T-helper 1 cell (primary cell): ENCODE measurements around the gene SULT1C3.

Source experiments
- DNase-seq, 5 donors: peaks; one replicate each; pipeline ENCODE4 v3.0.0-alpha.2; 2012 to 2020
- total RNA-seq, 4 donors: gene quantifications; one replicate each; lab custom pipeline; 2026; lab: John Stamatoyannopoulos, UW

The SULT1C3 gene
- total RNA-seq, result 0 reads per million in 4 donors

GRCh38 chr2:108239786-108240185 is at the start of gene SULT1C3:
TSS of gene SULT1C3 (plus strand) at chr2:108239968. CDS start at chr2:108247195, 7,227 bp downstream.
- no peak for DNase-seq

- DNase-seq, result no peak
Observed at GRCh38 chr2:108193251-108193650, 46.5 kb upstream of the SULT1C3 start.

GRCh38 chr2:108194409-108195132 is 45.2 kb upstream of the SULT1C3 start:
- no peak for DNase-seq

- no peak for DNase-seq
Observed at GRCh38 chr2:108195133-108195439, 44.7 kb upstream of the SULT1C3 start.

- DNase-seq, result no peak
Observed at GRCh38 chr2:108199726-108200125, 40.0 kb upstream of the SULT1C3 start.

GRCh38 chr2:108200569-108200968 is 39.2 kb upstream of the SULT1C3 start:
- DNase-seq, result no peak

- DNase-seq, result no peak
Observed at GRCh38 chr2:108212671-108213070, 27.1 kb upstream of the SULT1C3 start.

GRCh38 chr2:108215794-108216211 is 24.0 kb upstream of the SULT1C3 start:
- no peak for DNase-seq

- no peak for DNase-seq
Observed at GRCh38 chr2:108217211-108217610, 22.6 kb upstream of the SULT1C3 start.

GRCh38 chr2:108219688-108220087 is 20.1 kb upstream of the SULT1C3 start:
- no peak for DNase-seq

GRCh38 chr2:108220191-108220590 is 19.6 kb upstream of the SULT1C3 start:
- DNase-seq, result no peak

GRCh38 chr2:108220942-108221541 is 18.7 kb upstream of the SULT1C3 start:
- no peak for DNase-seq

- no peak for DNase-seq
Observed at GRCh38 chr2:108222261-108222660, 17.5 kb upstream of the SULT1C3 start.

- DNase-seq, result no peak
Observed at GRCh38 chr2:108223573-108223972, 16.2 kb upstream of the SULT1C3 start.

GRCh38 chr2:108224022-108224421 is 15.7 kb upstream of the SULT1C3 start:
- no peak for DNase-seq

- DNase-seq, result no peak
Observed at GRCh38 chr2:108226564-108226963, 13.2 kb upstream of the SULT1C3 start.

GRCh38 chr2:108228006-108228405 is 11.8 kb upstream of the SULT1C3 start:
- DNase-seq, result no peak

GRCh38 chr2:108228537-108228936 is 11.2 kb upstream of the SULT1C3 start:
- DNase-seq, result no peak

GRCh38 chr2:108229875-108230274 is 9.9 kb upstream of the SULT1C3 start:
- DNase-seq, result no peak

GRCh38 chr2:108235577-108235976 is 4.2 kb upstream of the SULT1C3 start:
- DNase-seq, result no peak

GRCh38 chr2:108236676-108237335 is 3.0 kb upstream of the SULT1C3 start:
- DNase-seq, result no peak

GRCh38 chr2:108240966-108241365 is 1.2 kb downstream of the SULT1C3 start:
- no peak for DNase-seq

GRCh38 chr2:108243566-108243965 is 3.8 kb downstream of the SULT1C3 start:
- no peak for DNase-seq
